Anterior cingulate cortex (tissue), 58 donors: ENCODE data around the gene CADPS.

Experiments
- DNase-seq, 58 donors: peaks; one replicate each; lab custom pipeline; 2025; lab: John Stamatoyannopoulos, UW

CADPS gene

DNA sequence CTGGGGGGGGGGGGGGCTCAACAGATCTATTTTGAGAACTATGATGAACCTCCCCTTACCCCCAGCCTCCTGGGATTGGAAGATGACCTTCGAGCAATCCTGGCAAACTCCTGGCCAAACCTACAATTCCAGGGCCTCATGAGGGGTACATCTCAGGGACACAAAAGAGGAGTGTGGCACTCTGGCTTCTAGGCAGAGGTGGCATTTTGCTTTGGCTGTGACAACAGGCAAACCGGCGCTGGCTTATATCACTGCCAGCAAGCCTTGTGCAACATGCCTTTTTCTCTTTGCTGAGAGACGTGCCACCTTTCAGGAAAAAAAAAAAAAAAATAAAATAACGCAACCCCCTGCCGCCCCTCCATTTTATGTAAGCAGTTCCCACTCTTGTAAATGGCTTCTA, 470.1 kb downstream of the CADPS start:
- no peak for DNase-seq

DNA sequence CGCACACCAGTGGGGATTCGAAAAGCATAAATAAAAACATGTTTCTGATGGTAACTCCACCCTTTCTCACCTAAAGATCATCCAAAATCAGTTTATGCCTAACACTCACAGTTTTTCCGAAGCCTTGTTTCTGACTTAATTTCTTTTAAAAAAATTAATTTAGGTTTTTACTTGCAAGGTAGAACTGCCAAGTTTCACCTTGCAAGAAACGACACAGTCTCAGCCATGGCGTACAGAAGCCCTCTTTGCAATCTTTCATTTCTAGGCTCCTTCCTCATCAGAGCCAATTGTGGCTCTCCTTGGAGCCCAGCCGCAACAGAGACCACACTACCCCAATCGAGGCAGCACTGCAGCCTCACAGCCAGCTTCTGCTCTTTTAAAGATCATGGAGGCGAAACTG, 470.9 kb downstream of the CADPS start:
- no peak for DNase-seq

DNA sequence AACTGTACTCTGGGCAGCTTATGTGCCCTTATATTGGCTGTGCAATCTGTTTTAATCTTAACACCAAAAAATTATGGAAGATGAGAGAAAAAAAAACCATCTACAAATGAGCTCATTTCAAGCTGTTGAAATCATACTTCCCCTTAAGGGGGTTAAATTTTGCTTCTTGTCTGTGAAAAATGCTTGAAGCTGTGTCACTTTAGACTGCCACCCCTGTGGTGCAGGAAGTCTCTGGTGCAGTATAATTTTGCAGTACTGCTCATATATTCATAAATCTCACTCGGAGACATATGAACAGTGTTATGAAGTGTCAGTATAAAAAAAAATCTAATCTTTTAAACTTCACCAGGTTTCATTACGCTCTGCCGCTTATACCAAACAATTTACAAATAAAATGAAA, 471.5 kb downstream of the CADPS start:
- DNase-seq: no peak

DNA sequence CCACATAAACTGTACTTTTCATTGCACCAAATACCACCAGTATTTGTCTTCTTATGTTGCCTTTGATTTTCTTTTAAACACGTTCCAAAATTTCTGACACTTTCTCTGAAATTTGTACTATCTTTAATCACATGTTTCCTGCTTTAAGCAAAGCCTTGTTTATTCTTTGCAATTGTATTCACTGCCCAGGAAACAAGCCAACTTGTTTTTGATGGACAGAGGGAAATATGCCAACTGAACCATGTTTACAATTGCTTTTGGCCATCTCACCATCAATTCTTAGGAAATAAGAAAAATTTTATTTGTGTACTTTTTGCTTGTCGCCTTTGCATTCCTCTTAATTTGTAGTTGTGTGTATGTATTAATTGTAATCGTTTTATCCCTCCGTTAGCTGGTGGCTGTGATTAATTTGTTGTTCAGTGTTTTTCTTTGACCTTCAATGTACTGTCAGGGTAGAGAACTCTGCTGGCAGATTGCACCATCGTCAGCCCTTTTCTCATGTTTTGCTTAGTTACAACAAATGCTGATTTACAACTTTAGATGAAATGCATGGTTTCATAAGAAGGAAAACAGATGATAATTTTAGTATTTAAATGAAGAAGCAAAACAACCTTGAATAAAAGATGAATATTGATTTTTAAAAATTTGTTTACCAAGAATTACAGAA, 482.5 kb downstream of the CADPS start:
- no peak for DNase-seq

DNA sequence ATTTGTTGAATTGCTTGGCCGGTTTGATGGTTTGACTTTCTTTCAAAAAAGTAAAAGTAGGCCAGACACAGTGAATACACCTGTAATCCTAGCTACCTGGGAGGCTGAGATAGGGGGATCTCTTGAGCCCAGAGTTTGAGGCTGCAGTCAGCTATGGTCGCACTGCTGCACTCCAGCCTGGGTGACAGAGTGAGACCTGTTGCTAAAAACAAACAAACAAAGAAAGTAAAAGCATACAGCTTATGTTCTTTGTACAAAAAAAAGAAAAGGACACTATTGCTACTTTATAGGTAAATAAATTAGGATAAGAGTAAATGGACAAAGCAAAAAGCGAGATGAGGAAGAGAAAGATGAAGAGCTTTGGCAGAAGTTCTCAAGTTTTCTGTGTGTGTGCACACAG, 488.0 kb downstream of the CADPS start:
- DNase-seq: no peak

DNA sequence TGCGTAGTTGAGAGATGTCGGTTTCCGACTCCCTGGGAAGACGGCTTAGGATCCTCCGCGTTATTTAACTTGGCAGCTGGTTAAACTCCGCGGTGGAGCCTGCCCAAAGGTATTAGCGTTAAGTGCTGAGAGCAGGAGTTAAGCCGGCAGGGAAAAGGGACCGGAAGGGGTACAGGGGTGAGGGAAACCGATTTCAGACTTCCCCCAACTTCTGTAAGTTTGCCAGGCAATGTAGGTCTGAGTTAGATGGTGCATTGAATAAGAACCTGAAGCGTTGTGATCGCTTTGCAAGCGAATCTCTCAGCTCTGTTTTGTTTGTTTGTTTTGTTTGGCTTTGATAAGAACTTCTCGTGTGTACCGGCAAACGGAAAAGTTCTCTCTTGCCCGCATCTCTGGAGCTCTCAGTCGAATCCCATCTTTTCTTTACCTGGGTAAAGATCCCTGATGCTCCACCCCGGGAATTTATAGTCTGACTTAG, 495.9 kb downstream of the CADPS start:
- no peak for DNase-seq

DNA sequence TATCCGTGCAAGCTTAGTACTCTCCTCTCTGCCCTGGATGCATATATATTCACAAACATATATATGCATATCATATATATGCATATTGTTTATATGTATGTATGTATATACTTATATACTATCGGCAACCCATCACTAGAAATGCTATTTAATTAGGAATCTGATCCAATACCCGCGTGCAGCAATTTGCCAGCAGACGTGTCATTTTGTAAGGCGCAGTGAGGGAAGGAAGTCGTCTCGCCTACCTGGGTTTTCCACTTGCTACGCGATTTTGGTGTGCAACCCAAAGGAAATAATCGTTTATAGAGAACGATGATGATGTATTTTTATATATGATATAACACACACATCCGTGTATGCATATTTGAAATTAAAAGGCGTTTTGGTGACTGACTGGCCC, 496.3 kb downstream of the CADPS start:
- no peak for DNase-seq

DNA sequence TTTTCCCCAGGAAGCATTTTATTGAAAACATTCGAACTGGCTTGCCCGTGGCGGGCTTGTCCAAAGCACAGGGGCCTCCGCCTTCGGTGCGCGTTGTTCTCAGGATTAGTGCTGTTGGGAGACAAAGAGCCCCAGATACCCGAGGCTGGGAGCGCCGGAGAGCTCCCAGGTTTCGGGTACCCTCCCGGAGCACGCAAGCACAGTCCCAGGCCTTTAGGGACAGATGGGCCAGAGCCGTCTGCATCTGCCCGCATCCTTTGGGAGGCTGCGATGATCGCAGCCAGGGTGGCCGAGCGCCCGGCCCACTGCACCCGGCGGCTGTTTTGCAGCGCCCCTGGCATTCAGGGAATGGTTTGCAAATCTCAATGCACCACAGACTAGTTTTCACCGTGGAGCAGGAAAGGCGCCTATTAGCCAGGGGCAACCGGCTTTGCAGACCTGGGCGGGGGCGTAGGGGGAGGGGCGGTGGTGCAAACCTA, 496.9 kb downstream of the CADPS start:
- peak in 1 of 58 donors; percentile 17 for DNase-seq

DNA sequence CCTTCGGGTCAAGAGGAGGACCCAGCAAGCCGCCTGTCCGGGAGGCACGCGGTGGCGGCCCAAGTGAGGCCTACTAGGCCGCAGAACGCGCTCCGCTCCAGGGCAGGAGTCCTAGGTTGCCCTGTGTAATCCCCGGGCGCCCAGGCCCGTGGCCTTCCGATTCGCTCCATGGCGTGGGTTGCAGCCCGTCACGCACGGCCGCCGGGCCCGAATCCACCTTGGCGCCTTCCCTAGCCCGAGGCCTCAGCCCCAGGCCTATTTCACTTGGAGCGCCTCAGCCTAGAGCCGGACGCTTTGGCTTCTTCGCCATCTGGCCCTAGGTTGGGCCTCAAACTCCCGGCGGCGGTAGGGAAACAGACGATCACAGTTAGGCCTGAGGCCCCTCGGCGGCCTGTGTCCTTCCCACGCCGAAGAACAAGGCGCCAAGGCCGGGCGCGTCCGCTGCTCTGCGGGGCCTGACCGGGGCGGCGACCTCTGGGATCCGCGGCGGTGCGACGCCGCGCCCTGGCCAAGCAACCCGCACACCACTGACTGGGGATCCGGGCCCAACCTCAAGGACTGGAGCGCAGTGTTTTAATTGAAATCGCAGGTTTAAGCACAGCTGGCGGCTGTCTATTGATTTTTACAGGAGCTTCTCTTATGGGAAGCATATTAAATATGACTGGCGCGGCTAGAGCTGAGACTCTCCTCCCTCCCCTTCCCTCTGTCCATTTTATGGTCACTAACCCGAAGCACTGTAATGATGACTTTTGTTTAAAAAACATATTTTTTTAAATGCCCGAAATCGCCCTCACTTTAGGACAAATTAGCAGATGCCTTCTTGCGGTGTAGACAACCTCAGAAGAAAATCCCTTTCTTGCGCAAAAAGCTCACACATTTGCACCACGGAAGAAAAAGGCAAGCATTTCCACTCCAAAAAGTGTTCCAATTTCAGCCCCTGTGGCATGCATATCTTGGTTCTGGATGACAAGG, 498.0 kb downstream of the CADPS start:
- DNase-seq: no peak

DNA sequence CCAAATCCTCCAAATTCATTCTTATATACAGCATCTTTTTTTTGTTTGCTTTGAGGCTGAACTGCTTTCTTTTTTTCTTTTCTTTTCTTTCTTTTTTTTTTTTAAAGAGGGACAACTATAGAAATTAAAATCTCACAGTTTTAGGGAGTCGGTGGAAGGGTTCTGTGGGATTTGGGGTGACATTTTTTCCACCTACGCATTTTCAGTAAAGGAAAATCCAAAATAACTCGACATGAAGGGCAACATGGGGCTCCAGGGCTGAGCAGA, 498.8 kb downstream of the CADPS start:
- no peak for DNase-seq

DNA sequence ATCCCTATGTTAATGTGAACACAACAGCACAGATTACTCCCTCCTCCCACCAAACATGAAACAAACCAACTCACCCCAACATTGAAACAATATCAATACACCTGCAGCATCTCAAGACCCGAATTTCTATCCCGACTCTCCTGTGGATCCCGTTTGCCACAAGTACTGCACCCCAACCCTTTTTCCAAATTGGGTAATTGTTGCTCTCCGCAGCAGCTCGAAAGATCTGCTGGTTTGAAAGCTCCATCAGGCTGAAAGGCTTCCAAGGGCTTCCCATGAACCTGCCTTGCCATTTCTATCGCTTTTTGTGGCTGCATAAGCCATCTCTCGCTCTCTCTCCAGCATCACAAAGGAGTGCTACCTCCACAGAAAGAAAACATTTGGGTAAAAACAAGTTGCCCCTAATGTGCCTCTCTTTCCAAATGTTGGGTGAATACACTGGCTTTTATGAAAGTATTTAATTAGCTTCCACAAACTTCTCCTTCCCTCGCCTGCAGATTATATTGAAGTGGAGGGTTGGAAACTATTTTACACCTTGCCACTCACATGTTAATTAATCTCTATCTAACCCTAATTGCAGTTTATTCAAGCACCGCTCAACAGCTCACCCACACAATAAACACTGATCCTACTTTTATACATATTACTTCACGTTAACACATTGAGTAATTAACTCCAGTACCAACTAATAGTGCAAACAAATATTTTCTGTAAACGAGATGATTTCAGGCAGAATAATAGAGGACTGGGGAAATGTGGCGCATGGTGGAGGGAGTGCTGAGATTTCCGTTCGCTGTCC, 499.4 kb downstream of the CADPS start:
- DNase-seq: no peak

DNA sequence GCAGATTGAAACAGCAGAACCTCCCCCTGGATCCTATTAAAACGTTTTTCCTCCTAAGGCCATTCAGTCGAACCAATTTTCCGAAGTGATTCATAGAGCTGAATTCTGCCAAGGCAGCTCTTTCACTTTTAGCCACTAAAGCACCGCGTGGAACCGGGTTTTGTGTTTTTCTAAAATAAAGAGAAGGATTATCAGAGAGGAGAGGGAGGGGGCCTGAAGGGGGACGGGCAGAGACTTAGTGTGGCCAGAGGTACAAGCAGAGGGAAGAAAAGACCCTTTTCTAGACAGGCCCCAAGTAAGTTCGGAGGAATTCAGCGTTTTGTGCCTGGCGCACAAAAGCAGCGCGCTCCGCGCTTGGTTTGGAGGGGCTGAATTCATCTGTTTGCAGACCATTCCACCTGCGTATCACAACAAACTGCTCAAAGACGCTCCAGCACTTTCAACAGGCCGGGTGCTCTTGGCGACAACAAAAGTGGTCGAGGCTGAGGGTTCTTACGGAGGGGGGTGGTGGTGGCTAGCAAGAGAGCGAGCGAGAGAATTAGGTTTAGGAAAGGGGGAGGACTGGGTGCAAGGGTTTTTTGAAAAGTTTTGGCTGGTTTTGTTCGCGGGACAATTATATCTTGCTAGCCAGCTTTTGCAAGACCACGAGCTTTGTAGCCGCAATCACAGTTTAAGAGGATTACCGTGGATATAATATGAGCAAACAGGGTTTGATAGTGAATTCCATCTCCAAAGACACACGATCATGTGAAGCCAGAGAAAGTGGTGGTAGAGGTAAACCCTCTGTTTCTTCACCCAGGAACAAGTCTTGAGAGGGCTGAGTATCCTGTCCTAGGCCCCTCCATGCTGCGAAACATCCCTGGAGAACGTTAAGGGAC, 500.6 kb downstream of the CADPS start:
- DNase-seq: peak in 1 of 58 donors; percentile 24

DNA sequence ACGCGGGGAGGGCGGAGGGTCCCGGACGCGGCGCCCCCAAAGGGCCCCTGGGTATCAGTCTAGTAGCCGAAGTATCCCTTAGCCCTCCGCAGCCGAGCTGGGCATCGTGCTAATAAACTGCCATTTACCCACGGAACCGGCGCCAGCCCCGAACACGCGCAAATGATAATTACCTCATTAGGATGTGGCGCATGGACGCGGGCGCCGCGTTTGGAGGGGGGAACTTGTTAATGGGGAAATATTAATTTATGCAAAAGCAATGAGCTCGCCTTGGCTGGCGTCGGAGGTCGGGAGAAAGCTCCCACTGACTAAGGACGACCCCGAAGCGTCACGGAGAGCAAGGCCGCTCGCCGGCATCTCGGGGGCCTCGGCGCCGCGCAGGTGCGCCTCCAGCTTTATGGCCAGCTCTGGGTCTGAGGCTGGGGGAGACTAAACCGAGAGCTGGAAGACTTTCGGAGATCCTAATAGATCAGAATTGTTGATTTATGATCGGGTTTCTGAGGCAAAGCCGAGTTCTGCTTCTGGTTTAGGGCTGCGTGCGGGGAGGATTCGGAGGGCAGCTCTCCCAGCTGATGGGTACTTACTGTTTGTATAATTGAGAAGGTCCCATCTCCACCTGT, 501.4 kb downstream of the CADPS start:
- DNase-seq: peak in 9 of 58 donors; percentile 13 to 57 (median 38)

DNA sequence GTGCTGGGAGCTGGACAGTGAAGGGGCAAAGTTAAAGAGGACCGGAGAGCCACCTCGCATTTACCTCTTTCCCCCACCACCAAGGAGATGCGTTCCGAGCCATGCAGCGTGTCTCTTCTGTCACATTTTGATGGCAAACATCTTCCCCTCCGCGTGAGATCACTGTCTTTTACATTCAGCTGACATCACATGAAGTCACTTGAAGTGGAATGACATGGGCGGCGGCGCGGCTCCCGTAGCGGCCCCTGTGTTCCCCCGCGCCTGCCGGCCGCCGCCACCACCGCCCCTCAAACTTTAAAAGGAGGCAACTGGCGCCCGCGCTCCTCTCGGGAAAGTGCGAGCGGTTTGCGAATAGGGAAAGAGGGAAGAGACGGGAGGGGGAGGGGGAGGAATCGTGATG, 502.0 kb downstream of the CADPS start, which contains the start of gene FEZF2:
Gene FEZF2 (minus strand): TSS at position 336 of the 400 bp plus-strand sequence. CDS start 682 bp downstream, outside the sequence.
- DNase-seq: peak in 2 of 58 donors; percentile 23 to 34

DNA sequence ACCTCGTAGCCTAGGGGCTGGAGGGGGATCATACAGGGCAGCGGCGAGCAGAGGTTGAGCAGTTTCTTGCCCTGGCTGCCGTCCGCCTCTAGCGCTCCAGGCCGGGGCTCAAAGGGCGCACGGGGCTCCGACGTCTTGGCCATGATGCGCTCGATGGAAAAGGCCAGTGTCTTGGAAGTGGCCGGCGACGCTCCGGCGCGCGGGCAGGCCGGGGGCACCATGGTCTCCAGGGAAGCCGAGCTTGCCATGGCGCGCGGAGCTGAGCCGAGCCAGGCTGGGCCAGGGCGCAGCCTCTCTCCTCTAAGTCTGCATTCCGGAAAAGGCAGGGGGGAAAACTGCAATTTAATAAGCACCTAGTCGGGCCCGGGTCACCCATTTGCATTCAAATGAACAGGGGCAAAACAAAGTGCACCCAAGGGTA, 502.6 kb downstream of the CADPS start:
- peak in 1 of 58 donors; percentile 36 for DNase-seq

DNA sequence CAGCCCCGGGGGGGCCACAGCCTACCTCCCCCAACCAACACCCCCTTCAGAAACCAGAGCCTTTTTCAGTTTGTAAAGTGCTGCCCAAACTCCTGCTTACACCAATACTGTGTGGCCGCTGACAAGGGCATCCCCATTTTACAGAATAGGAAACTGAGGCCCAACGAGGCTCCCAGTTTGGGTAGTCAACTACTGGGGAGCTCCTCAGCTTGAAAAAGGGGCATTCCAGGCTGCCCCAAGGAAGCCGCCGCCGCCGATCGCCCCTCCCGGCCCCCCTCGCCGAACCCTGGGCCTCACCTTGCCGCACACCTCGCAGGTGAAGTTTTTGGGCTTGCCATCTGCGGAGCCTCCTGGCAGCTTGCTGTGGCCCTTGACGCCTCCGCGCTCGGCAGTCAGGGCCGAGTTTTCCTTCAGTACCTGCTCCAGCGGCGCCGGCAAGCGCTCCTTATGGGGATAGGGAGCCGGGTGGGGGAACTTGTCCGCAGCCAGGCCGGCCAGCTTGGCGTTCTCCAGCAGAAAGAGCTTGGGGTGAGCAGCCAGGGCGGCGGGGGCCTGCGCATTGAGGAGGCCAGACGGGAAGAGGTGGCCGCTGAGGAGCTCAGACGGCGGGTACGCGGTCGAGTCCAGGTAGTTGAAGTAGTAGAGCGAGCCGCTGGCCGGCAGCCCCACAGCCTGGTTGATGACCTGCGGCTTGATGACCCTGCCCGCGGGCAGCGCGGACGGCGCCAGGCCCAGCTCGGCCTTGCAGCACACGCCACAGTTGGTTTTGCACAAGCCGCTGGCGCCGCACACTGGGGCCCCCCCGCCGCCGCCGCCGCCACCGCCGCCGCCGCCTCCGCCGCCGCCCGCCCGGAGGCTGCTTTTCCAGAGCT, 503.3 kb downstream of the CADPS start:
- peak in 1 of 58 donors; percentile 36 for DNase-seq

DNA sequence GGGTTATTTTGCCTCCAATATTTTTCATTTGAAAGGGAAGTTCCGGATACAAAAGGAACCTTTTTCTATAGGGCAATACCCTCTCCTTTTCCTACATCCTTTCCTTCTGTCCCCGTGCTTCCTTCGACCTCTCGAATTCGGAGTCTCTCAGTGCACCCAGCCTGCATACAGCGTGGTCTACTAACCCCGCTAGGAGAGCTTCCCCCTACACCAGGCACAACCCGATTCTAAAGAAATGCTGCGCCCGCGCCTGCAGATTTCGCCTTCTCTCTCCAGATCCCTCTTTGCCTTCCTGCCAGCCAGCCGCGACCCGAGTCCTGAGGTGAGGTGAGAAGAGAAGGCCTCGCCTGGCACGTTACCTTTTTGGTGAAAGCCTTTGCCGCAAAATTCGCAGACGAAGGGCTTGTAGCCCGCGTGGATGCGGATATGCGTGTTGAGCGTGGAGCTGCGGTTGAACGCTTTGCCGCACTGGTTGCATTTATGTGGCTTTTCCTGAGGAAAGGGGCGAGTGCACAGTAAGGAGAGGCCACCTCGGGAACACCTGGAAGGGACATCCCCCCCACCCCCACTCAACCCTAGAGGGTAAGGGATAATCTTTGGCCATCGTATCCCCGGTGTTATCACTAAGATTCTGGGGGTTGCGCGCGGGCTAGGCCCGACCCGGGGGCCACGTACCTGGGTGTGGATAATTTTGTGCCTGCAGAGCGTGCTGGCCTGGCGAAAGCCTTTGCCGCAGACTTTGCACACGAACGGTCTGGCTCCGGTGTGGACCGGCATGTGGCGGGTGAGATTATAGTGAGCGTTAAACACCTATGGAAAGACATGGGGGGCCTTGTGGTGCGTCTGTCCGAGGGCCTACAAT, 504.1 kb downstream of the CADPS start:
- no peak for DNase-seq
